HG03460 (cell line): ENCODE data around the gene MMAB.

Experiments used
- ATAC-seq: cut with Tn5 transposase; IDR thresholded peaks from one replicate; pipeline ENCODE4 v1.9.1; 2021; ENCODE audit not compliant: unreplicated experiment

Gene MMAB

GRCh38 chr12:109573029-109573913, at the start of gene MMAB, which contains the start of gene MVK:
Gene MMAB (minus strand): TSS chr12:109573504. CDS start chr12:109573480, 24 bp downstream.
Gene MVK (plus strand): TSS chr12:109573794. CDS start chr12:109574823, 1,029 bp downstream.
- ATAC-seq: peak; percentile 96

- no peak for ATAC-seq
These were observed 48.6 kb upstream of the MMAB start for GRCh38 chr12:109621901-109622364.

- no peak for ATAC-seq
These were observed 47.9 kb upstream of the MMAB start for GRCh38 chr12:109621211-109621694.

DNA sequence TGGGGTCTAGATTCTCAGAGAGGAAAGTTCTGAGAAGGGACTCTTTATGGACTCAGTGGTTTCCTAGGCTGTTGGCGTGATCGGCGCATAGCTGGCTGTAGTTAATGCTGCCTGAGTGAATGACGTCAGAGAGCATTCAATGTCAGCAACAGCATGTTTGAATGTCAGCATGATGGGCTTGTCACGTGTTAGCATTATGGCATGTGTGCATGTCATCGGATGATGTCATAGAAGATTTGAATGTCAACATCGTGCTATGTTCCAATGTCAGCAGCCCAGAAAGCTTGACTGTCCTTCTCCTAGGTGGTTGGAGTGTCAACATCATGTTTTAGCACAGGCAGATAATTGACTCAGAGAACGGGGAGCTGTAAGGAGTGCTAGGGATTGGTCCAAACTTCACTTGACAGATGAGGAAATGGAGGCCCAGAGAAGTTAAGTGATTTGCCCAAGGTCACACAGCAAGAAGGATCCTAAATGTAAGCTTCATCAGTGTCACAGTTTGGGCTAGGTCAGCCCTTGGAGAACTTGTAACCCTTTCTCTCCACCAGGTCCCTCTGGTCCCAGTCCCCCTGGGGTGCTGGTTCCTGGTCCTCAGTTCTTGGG, 45.8 kb upstream of the MMAB start:
- ATAC-seq: no peak

DNA sequence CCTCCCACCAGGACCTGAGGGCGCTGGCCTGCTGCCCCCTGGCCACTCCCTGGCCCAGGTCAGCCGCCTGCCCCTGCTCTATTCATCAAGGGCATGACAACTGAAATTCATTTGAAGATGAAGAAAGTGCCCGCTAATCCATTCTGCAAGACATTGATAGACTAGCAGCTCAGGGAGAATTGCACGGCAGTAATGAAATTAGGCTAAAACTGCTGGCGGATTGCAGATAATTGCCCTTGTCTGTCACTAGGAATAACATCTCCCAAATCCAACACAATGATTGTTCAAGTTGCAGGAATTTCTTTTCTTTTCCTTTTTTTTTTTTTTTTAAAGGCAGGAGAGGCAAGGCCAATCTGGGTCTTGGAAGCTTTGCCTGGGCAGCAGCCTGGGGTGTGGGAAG, 44.8 kb upstream of the MMAB start:
- no peak for ATAC-seq

DNA sequence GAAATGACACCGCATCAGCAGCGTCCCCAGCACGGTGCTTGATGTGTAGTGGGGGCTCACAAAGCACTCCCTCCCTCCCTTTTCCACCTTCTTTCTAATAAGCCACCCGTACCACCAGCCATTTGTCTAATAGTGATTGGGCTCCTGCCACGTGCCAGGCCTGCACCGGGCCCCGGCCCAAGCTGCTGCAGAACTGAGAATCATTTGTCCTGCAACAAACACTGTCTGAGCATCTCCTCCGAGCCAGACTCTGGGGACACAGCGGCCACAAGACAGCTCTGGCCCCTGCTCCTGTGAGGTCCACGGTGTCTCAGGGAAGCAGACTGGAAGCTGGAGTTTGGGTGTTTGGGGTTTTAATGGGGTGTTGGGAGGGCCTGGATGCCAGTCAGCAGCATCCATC, 44.2 kb upstream of the MMAB start:
- no peak for ATAC-seq

DNA sequence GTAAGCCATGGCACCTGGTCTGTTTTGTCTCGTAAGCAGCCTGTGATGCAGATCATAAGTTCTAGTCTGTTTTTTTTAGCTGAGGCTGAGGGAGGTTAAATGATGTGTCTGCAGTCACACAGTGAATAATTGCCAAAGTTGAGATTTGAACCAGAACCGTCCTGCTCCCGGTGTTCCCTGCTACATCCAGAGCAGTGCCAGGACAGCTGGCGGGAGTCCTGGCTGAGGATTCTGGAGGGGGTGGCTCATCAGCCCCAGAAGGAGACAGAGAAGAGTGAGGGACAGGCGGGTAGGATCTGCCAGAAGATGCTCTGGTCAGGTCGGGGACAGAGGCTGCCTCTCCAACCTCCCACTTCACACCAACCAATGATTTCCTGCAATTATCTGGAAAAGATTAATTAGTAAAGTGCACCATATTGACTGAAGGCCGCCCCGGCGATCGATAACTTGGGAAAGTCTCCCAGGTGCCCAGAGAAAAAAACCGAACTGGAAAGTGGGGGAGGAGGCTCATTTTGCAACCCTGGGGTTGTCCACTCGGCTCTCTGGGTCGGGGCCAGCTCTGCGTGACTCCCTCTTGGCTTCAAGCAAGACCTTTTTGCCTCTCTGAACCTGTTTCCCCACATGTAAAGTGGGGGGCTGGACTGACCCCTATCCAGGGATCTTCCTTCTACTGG, 42.4 kb upstream of the MMAB start:
- no peak for ATAC-seq

- no peak for ATAC-seq
These were observed 40.5 kb upstream of the MMAB start for GRCh38 chr12:109613649-109614455.

- ATAC-seq: no peak
These were observed 39.7 kb upstream of the MMAB start for GRCh38 chr12:109612975-109613502.

- no peak for ATAC-seq
These were observed 38.7 kb upstream of the MMAB start for GRCh38 chr12:109612003-109612402.

GRCh38 chr12:109611223-109611622, 37.9 kb upstream of the MMAB start:
- no peak for ATAC-seq

DNA sequence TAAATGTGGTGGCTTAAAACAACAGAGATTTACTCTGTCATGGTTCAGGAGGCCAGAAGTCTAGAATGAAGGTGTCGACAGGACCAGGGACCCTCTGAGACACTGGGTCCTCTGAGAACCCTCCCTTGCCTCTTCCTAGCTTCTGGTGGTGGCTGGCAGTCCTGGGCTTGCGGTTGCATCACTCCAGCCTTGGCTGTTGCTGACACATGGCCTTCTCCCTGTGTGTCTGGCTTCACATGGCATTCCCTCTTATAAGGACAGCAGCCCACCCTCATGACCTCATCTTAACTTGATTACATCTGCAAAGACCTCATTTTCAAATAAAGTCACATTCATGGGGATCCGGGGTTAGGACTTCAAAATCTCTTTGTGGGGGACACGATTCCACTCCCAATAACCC, 37.2 kb upstream of the MMAB start:
- ATAC-seq: no peak

DNA sequence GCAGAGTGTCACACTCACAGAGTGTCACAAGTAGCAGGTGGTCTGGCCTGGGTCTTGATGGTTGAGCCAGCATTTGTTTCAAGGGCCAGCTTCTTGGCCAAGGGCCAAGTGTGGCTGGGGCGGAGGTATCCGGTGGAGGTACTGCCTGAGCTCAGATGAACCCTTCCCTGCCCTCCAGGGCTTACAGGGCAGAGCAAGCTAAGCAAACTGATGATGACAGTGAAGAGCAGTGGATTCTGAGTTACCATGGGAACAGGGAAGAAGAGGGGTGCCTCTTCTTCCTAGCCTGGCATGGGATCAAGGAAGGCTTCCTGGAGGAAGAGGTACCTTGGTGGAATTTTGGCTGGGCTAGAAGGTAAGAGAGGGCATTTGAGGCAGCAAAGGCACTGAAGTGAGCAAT, 36.0 kb upstream of the MMAB start:
- no peak for ATAC-seq

GRCh38 chr12:109608793-109609192, 35.5 kb upstream of the MMAB start:
- ATAC-seq: no peak

DNA sequence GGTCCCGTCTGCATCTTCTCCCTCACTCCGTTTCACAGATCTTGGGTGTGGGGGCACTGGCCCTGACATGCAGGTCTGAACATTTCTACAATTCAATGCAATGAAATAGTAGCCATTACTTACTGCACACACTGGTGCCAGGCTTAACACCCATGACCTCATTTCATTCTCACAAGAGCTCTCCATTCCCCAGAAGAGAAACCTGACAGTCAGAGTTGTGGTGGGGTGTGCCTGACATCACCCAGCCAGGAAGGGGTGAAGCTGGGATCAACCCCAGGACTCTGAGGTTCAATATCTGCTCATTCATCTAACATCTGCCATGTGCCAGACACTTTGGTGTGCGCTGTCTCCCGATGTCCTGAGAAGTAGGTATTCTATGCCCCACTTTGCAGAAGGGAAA, 35.0 kb upstream of the MMAB start:
- ATAC-seq: no peak

GRCh38 chr12:109607618-109608017, 34.3 kb upstream of the MMAB start:
- ATAC-seq: no peak

DNA sequence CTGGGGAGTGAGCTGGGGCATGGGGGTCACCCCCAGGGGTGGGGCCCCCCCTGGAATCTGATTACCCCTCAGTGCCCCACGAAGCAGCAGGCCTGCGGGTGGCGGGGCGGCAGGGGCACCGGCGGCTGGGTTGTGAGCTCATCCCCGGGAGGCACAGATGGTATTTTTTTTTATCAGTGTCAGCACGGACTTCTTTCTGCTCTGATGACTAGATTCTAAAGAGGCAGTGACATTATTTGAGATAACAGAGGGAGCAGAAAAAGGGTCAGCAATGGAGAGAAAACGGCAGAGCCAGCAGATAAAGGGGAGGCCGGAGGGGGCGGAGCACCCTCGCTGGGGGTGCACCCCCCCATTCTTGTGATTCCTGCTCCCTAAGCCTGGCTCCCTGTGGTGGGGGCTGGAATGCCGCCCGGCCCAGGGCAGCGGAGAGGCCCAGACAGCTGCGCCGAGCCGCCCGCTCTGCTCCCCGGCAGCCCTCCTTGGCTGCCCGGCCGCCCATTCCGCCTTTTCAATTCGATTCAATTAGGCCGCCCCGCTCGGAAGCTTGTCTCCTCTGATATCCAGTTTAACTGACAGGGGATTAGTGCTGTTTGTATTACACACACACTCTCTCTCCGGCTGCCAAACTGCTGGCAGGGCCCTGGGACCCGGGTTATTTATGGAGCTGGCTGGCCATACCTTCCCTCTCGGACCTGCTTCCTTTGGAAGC, 33.2 kb upstream of the MMAB start:
- ATAC-seq: no peak

DNA sequence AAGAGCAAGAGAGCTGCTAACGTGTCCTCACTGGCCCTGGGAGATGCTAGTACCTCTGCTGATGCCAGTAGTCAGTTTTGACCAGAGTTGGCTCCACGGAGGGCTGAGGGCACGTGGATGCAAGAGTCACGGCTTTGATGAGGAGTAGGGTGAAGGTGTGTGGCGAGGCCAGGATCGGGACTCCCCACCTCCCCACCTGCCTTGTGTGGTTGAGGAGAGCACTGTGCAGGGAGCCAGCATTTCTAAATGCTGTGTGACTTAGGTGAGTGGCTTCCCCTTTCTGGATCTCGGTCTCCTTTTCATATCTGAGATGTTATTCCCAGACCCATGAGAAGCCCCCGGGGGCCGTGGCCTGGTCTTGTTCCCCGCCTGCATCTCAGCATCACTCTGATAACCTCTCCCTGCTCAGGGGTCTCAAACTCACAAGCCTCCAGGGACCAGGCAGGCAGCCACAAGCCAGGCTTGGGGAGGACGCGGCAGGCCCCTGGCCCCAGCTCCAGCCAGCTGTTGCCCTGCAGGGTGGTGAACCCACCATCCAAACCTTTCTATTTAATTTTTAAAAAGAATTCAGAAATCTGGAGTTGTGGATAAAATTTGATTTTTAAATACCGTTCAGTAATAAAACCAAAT, 32.4 kb upstream of the MMAB start:
- ATAC-seq: no peak

- no peak for ATAC-seq
These were observed 31.7 kb upstream of the MMAB start for GRCh38 chr12:109605016-109605415.
